SW 1271 (cell line): Measurements from ENCODE around the gene TLK2.

Experiments used
- DNase-seq, 2 experiments: peaks; one replicate each; lab custom pipeline; 2025; lab: John Stamatoyannopoulos, UW

TLK2 gene

DNA sequence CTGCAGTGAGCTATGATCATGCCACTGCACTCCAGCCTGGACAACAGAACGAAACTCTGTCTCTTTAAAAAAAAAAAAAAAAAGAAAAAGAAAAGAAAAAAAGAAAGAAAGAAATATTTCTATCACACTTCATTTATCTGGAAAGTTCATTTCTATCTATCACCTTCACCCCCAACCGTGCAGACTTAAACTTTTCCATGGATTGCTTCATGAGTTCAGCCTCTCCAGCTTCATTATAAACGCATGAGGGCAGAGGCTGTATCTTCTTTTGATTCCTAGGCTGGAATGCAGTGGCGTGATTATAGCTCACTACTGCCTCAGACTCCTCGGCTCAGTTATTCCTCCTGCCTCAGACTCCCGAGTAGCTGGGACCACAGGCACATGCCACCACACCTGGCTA lies 177.0 kb downstream of the TLK2 start:
- DNase-seq = no peak

- DNase-seq = no peak
Observed at GRCh38 chr17:62656446-62656845, 177.8 kb downstream of the TLK2 start.

DNA sequence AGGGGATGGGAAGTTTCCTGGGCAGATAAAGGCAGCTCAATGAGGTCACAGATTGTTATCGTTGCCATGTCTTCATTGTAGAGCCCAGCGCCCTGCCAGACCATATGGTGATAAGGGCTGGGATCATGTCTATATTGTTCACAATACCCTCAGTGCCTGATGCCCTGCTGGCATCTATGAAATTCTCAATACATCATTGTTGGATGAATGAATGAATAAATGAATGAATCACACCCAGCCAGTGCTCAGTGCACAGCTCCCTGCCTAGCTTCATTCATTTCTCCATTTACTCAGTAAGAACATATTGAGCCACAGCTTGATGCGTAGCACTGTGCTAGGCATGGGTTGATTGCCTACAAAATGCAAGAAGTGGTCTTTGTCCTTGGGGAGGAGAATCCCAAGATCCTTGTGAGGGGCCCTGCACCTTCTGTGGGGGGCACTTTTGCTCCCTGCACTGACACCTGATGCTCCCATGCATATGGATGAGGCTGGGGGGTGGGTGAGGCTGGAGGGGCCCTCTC lies 178.6 kb downstream of the TLK2 start:
- no peak for DNase-seq

DNA sequence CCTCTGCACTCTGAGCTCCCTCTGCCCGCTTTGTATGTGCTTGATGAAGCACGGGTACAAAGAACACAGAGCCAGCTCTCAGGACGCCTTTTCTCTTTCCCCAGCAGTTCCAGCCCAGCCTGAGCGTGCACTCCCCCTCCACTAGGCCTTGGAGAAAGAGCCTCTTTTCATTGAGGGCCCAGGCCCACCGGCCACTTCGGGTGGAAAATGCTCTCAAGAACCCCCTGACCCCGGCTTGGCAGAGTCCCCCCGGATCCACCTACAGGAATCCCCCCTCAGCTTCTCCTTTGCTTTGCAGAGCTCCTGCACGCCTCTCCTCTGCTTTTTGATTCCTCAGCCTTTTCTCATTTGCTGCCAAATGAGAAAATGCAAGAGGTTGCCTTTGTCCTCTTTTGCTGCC lies 179.1 kb downstream of the TLK2 start:
- DNase-seq = no peak

DNA sequence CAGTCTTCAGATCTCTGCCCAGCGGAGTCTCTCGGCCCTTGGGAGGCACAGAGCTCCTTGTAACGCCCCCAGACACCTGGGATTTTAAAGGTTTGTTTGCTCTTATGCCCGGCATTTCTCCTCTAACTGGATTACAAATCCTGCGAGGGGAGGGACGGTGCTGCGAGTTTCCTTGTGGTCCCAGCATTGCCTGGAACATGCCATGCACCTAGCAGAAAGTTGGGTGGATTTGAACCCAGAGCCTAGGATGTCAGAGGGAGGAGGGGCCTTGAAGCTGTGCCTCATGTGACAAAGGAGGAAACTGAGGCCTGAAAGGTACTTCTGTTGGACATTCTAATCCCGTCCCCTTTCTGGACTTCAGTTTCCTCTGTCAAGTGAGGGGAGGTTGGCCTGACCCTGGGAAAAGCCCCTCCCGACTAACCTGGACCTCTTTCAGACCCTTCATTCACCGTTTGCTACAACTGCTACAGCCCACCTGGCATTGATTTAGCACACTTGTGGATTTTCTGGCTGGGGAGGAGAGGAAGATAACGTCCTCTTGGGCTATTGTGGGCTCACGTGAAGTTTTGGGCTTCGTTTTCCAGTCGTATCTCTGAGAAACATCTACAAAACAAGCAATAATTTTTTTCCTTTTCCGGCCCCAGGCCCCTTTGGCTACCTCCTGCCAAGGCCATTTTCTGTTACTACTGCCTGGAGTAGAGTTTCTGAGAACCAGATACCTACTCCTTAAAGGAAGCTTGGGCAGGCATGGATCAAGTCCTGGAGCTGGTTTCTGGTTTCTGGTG lies 179.7 kb downstream of the TLK2 start:
- no peak for DNase-seq

GRCh38 chr17:62660629-62661118 lies 182.0 kb downstream of the TLK2 start:
- DNase-seq = no peak

DNA sequence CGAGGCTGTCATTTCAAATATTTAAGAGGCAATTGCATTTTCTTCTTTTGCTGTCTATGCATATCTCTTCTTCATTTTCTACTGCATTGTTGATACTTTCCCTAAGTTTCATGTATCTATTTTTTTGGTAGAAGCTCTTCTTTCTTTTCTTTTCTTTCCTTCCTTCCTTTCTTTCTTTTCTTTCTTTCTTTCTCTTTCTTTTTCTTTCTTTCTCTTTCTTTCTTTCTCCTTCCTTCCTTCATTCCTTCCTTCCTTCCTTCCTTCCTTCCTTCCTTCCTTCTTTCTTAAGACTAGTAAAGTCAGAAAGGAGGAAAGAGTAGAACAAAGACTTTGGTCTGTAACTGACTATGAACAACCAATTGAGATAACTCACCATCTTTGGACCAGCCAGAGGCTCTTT lies 182.7 kb downstream of the TLK2 start:
- no peak for DNase-seq

- DNase-seq = no peak
Observed at GRCh38 chr17:62662855-62663254, 184.2 kb downstream of the TLK2 start.
